Activated CD8-positive, alpha-beta T cell treated with anti-CD3 and anti-CD28 coated beads for 36 hours (primary cell): ENCODE data around the gene ABR. TPM values are rescaled to one million over a fixed set of nuclear protein-coding genes. Genes with fewer than 3 reads are reported as not detected.
A peak's percentile ranks its signal among the peaks of the same experiment; 100 is the strongest.

Source experiments
- ATAC-seq: fragments of 200-7000 bp; cut with Tn5 transposase; one replicate; pipeline ENCODE4 v1.10.0; 2021; ENCODE audit warnings: mild to moderate bottlenecking, moderate library complexity
- CTCF ChIA-PET: fragments of 350-600 bp; sonication (Branson Sonifier 250); formaldehyde crosslinking; loops from one replicate; lab custom pipeline; 2021; ENCODE audit warnings: antibody characterized with exemption; lab: Charles Lee
- POLR2A ChIA-PET: fragments of 350-600 bp; sonication (Branson Sonifier 250); formaldehyde crosslinking; loops from one replicate; lab custom pipeline; 2021; ENCODE audit warnings: antibody characterized with exemption; lab: Charles Lee
- DNase-seq: peaks from one replicate; pipeline ENCODE4 v3.0.0-alpha.2; 2020
- H3K27ac Mint-ChIP-seq: one replicate; pipeline ENCODE4 v1.8.0; 2021; ENCODE audit warnings: mild to moderate bottlenecking, mixed read lengths
- H3K27me3 Mint-ChIP-seq: one replicate; pipeline ENCODE4 v1.8.0; 2021; ENCODE audit warnings: mixed read lengths
- H3K36me3 Mint-ChIP-seq: one replicate; pipeline ENCODE4 v1.8.0; 2021; ENCODE audit warnings: low read depth, mixed read lengths
- H3K4me1 Mint-ChIP-seq: one replicate; pipeline ENCODE4 v1.8.0; 2021; ENCODE audit warnings: low read depth, mixed read lengths
- H3K4me3 Mint-ChIP-seq: one replicate; pipeline ENCODE4 v1.8.0; 2021; ENCODE audit warnings: mild to moderate bottlenecking, moderate library complexity, mixed read lengths
- H3K9me3 Mint-ChIP-seq: one replicate; pipeline ENCODE4 v1.8.0; 2021; ENCODE audit warnings: mixed read lengths
- intact Hi-C: fragments of 100-400 bp; cut with micrococcal nuclease; formaldehyde crosslinking; loops from one replicate; pipeline ENCODE4 v1.10.0; 2022
- total RNA-seq, 2 experiments: library from RNA; stranded (reverse); gene quantifications; one replicate each; pipeline ENCODE4 v1.2.3, GENCODE V29; 2021
- TF ChIP-seq, protein P1 (sequence below): fragments of 200-600 bp; IDR thresholded peaks from one replicate; pipeline ENCODE4 v1.8.0; 2022; ENCODE audit warnings: antibody characterized with exemption, mild to moderate bottlenecking

ABR gene
- total RNA-seq, 2 experiments from 2014 or later, result 44.4 to 46.6 TPM

DNA sequence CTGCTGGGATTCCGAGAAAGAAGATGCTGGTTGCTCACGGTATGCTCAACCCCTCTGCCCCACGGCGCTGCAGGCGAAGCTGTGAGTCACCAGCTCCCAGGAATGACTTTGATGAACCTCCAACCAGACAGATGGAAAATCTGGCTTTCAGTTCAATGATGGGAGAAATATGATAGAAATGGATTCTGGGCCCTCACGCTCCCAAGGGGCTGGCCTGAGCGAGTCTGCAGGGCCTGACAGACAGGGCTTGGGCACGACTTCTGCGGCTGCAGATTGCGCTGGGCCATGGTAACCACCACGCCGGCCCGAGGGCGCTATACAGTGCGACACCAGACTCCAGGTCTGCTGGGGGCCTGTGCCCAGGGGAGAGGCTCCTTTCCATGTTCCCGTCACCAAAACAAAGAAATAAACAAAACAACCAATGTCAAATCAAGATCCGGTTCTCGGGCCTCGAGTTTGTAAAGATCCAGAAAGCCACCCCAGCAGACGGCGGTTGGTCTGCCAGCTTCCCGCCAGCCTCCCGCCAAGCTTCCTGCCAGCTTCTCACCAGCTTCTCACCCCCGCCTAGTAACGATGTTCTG, 11.1 kb upstream of the ABR start:
- Mint-ChIP-seq H3K27me3 (no peaks in the 10 kb centered on the region), H3K27ac (no peak overlapping the region), H3K4me3 (no peak overlapping the region), H3K36me3 (no peaks in the 10 kb centered on the region), H3K4me1 (peaks cover 2% of the 10 kb centered on the region), H3K9me3 (no peaks in the 10 kb centered on the region)
- TF ChIP-seq, protein P1, sequence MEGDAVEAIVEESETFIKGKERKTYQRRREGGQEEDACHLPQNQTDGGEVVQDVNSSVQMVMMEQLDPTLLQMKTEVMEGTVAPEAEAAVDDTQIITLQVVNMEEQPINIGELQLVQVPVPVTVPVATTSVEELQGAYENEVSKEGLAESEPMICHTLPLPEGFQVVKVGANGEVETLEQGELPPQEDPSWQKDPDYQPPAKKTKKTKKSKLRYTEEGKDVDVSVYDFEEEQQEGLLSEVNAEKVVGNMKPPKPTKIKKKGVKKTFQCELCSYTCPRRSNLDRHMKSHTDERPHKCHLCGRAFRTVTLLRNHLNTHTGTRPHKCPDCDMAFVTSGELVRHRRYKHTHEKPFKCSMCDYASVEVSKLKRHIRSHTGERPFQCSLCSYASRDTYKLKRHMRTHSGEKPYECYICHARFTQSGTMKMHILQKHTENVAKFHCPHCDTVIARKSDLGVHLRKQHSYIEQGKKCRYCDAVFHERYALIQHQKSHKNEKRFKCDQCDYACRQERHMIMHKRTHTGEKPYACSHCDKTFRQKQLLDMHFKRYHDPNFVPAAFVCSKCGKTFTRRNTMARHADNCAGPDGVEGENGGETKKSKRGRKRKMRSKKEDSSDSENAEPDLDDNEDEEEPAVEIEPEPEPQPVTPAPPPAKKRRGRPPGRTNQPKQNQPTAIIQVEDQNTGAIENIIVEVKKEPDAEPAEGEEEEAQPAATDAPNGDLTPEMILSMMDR, result no peak
- CTCF ChIA-PET, result interaction anchor here (0.8 to 1.2 kb wide), 2 partner anchors 68 to 142 kb away, joined by 3 to 6 read pairs; no protein-coding TSS in a partner anchor
- POLR2A ChIA-PET, result no interaction called here
- DNase-seq (no peak), ATAC-seq (no peak)
- intact Hi-C loops, result no loop called here

DNA sequence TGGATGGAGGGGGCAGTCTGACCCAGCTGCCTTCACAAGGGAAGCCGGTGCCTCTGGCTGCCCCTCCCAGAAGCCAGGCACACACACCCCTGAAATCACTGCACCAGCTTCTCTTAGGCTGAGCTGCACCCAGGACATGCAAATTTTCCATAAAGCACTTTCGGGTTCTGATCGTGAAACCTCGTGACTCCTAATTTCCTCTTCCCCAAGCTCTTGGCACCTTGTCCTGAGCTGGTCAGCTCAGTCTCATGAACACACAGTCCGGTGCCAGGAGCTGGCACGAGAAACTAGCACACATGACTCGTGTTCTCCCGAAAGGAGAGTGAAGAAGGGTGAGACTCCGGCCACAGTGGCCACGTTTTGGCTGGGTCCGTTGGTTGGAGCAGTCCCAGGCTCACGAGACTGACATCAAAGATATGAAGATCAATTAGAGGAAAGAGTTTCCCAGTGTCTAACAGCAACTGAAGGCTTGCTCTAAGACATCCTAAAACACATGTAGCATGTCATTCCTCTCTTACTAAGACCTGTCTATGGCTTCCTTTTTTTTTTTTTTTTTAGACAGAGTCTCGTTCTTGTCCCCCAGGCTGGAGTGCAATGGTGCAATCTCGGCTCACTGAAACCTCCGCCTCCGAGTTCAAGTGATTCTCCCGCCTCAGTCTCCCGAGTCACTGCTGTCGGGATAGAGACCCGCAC, 9.2 kb upstream of the ABR start:
- intact Hi-C loops, result loop anchor here (5.0 kb wide), 1 partner anchor 67 kb away; no protein-coding TSS in a partner anchor
- Mint-ChIP-seq H3K4me1 (peaks cover 2% of the 10 kb centered on the region), H3K36me3 (no peaks in the 10 kb centered on the region), H3K9me3 (no peaks in the 10 kb centered on the region), H3K27me3 (no peaks in the 10 kb centered on the region), H3K4me3 (no peak overlapping the region), H3K27ac (no peak overlapping the region)
- CTCF ChIA-PET, result interaction anchor here (0.9 to 9.7 kb wide), 7 partner anchors 8 to 144 kb away, joined by 3 to 142 read pairs (median 16); no protein-coding TSS in a partner anchor
- DNase-seq (no peak), ATAC-seq (no peak)
- POLR2A ChIA-PET, result interaction anchor here (1.1 kb wide), 1 partner anchor 12 kb away, joined by 3 read pairs; no protein-coding TSS in a partner anchor
- TF ChIP-seq, protein P1, result no peak

DNA sequence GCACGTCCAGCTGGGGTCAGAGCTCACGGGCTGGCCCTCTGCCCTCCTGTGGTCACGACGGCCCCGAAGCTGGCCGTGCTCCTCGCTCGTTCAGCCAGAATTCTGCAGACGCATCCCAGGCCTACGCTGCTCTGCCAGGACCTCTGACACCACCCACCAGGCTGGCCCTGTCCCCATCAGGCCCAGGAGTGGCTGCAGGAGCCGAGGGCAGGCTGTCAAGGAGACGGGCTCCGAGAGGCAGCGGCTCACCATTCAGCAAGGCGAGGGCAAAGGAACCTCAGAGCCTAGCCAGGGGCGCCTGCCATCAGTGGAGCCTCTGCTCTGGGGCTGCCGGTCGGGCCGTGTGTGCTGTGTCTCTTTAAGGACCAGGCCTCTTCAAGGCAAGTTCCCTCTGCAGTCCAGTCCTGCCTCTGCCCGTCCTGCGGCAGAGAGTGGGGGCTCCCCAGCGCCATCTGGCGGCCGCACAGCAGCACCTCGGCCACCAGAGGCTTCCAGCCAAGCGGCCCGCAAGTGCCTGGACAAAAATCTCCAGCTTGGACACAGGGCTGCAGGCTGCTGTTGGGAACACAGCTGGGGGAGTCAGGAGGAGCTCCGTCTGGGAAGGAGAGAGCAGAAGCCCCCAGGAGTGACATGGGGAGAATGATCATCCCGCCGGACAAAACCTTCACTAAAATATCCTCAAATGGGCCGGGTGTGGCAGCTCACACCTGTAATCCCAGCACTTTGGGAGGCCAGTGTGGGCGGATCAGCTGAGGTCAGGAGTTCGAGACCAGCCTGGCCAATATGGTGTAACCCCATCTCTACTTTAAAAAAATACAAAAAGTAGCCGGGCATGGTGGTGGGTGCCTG, 7.4 kb upstream of the ABR start:
- ATAC-seq, result peak; percentile 89
- no peaks in the 10 kb centered on the region for H3K9me3 Mint-ChIP-seq
- TF ChIP-seq, protein P1, result peak; percentile 86
- CTCF ChIA-PET, result interaction anchor here (0.5 to 9.7 kb wide), 40 partner anchors 10 to 206 kb away, joined by 3 to 142 read pairs (median 4); no protein-coding TSS in a partner anchor
- H3K4me1 Mint-ChIP-seq, result peaks cover 10% of the 10 kb centered on the region
- peak; percentile 77 for DNase-seq
- POLR2A ChIA-PET, result no interaction called here
- no peak overlapping the region for H3K4me3 Mint-ChIP-seq
- H3K27ac Mint-ChIP-seq, result no peak overlapping the region
- intact Hi-C loops, result loop anchor here (5.0 kb wide), 1 partner anchor 65 kb away; no protein-coding TSS in a partner anchor
- H3K27me3 Mint-ChIP-seq, result no peaks in the 10 kb centered on the region
- no peaks in the 10 kb centered on the region for H3K36me3 Mint-ChIP-seq

DNA sequence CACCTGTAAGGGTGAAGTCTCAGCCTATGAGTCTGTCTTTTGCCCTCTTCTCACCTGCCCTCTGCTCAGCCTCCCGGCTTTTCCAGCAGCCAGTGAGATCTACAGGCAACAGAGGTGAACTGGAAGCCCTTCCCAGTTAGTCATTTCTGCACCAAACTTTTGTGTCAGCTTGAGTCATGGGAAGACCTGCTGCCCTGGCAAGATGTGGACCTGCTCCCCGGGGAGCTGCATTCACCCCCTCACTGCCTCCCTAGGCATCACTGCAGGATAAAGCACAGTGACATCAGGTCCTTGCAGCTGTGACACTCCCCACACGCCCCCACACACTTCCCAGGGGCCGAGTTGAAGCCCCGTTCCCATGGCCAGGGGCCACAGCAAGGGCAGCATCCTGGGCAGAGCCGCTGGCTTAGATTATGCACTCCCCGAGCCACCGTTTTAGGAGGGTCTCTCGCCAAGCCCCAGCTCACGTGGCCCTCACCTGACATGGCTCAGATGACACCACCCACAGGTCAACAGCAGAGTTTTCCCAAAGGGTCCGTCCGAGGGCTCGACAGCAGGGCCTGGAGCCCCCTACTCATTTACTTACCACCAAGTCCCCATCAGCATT, 6.5 kb upstream of the ABR start:
- TF ChIP-seq, protein P1, result no peak
- CTCF ChIA-PET, result interaction anchor here (0.6 to 9.7 kb wide), 11 partner anchors 9 to 130 kb away, joined by 3 to 142 read pairs (median 3); no protein-coding TSS in a partner anchor
- H3K4me3 Mint-ChIP-seq, result no peak overlapping the region
- no peaks in the 10 kb centered on the region for H3K9me3 Mint-ChIP-seq
- no peaks in the 10 kb centered on the region for H3K36me3 Mint-ChIP-seq
- H3K27ac Mint-ChIP-seq, result no peak overlapping the region
- H3K4me1 Mint-ChIP-seq, result peaks cover 12% of the 10 kb centered on the region
- H3K27me3 Mint-ChIP-seq, result no peaks in the 10 kb centered on the region
- DNase-seq (no peak), ATAC-seq (no peak)
- intact Hi-C loops, result loop anchor here (5.0 kb wide), 1 partner anchor 64 kb away; no protein-coding TSS in a partner anchor
- POLR2A ChIA-PET, result no interaction called here
